Lower leg skin (tissue), 3 donors: ENCODE data around the gene SUDS3.

ENCODE experiments used
- POLR2A ChIP-seq, 2 donors: fragments of 450-650 bp; IDR thresholded peaks; one replicate each; pipeline ENCODE4 v1.6.1; 2016 to 2017; ENCODE audit warnings: antibody characterized with exemption in 2 of 2, mild to moderate bottlenecking in 1 of 2, moderate library complexity in 1 of 2
- TF ChIP-seq, protein P1 (sequence below), 3 donors: fragments of 450-650 bp; IDR thresholded peaks; one replicate each; pipeline ENCODE4 v1.5.1; 2016; ENCODE audit warnings: antibody characterized with exemption in 3 of 3, mild to moderate bottlenecking in 3 of 3, moderate library complexity in 2 of 3

DNA sequence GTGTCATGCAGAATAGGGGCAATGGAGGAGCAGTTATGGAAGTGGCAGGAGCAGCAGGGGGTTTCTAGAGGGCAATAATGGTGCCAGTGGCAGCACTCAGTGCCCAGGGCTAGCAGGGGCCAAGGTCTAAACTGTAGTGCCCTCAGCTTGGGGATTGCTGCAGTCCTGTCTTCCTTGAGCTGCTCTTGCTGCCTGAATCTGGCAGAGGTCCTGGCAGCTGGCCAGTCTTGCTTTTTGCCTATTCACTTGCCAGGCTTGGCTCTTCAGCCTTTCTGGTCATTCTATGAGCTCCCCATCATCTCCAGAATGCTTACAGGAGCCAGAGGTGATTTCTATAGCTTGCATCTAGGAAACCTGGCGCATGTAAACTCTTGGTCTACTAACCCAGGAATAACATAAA is 72.0 kb downstream of the SUDS3 start:
- TF ChIP-seq, protein P1, sequence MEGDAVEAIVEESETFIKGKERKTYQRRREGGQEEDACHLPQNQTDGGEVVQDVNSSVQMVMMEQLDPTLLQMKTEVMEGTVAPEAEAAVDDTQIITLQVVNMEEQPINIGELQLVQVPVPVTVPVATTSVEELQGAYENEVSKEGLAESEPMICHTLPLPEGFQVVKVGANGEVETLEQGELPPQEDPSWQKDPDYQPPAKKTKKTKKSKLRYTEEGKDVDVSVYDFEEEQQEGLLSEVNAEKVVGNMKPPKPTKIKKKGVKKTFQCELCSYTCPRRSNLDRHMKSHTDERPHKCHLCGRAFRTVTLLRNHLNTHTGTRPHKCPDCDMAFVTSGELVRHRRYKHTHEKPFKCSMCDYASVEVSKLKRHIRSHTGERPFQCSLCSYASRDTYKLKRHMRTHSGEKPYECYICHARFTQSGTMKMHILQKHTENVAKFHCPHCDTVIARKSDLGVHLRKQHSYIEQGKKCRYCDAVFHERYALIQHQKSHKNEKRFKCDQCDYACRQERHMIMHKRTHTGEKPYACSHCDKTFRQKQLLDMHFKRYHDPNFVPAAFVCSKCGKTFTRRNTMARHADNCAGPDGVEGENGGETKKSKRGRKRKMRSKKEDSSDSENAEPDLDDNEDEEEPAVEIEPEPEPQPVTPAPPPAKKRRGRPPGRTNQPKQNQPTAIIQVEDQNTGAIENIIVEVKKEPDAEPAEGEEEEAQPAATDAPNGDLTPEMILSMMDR (IDR thresholded peaks at IDR 0.05): no peak
- no peak for TF ChIP-seq POLR2A (IDR thresholded peaks at IDR 0.05)
